ENCODE data around the gene PPARA.

The PPARA gene

DNA sequence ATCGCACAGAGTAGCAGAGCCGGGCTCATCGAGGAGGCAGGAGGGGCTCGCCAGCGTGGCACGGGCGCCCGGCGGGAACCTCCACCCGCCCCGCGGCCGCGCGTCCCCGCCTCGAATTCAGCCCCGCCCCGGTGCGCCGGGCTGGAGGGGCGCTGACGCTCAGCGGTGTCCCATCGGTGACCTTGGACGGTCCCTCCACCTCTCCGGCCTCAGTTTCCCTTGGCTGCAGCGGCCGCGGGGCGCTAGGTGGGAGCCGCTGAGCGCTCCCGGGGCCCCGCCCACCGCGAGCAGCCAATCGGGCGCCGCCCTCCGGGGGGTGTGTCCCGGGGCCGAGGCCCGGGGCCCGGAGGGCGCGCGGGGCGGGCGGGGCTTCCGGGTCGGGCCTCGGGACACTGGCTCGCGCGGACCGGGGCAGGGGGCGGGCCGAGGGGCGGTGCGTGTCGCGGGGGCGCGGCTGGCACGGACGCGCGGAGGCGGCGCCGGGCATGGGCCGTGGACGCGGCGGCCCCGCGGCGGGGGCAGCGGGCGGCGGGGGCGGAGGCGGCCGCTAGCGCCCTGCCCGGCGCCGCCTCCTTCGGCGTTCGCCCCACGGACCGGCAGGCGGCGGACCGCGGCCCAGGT is at the start of gene PPARA:
TSS of gene PPARA (plus strand) at position 493 of the 621 bp plus-strand sequence. CDS start 47,858 bp downstream, outside the sequence.
- DNase-seq (ENCODE audit: low read depth in 2 of 2), result peak; percentile 33 to 37

GRCh38 chr22:46102159-46102558 is 48.2 kb upstream of the PPARA start:
- no peak for DNase-seq (ENCODE audit: low read depth in 2 of 2)

DNA sequence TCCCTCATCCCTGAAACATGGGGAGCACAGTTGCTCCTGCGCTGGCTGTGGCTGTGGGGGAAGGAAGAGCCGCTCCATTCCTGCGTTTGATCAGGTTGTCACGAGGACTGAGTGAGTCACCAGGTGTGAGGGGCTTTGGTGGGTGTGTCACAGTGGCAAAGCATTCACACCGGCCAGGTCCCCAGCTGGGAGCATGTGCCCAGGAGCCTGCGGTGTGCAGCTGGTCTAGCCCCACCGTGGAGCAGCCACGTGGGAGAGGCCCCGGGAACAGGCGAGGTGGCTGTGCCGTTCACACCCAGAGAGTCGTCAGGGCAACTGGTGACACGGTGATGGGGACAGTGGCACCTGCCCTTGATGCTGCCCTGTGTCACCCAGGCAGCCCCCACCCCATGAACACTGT is 47.6 kb upstream of the PPARA start:
- no peak for DNase-seq (ENCODE audit: low read depth in 2 of 2)

DNA sequence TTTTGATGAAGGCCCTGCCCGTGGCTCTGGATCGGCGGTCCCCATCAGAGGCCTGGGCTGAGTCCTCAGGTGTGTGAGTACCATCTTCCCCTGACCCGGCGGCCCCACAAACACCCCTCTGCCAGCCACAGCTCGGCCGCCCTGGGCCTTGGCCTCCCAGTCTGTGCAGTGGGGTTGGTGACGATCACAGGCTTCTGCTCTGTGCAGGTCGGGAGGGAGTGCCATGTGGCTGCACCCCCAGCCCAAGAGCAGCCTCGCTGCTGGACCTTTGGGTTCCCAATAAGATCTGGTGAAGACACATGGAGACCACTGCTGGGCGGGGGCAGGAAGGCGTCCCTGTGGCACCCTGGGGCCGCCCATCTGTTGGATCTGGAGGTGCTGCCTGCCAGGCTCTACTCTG is 47.1 kb upstream of the PPARA start:
- DNase-seq (ENCODE audit: low read depth in 2 of 2), result no peak

- no peak for DNase-seq (ENCODE audit: low read depth in 2 of 2)
Observed at GRCh38 chr22:46103664-46104063, 46.7 kb upstream of the PPARA start.

- DNase-seq (ENCODE audit: low read depth in 2 of 2), result no peak
Observed at GRCh38 chr22:46104170-46104880, 46.0 kb upstream of the PPARA start.

- DNase-seq (ENCODE audit: low read depth in 2 of 2), result no peak
Observed at GRCh38 chr22:46104881-46105493, 45.3 kb upstream of the PPARA start.

DNA sequence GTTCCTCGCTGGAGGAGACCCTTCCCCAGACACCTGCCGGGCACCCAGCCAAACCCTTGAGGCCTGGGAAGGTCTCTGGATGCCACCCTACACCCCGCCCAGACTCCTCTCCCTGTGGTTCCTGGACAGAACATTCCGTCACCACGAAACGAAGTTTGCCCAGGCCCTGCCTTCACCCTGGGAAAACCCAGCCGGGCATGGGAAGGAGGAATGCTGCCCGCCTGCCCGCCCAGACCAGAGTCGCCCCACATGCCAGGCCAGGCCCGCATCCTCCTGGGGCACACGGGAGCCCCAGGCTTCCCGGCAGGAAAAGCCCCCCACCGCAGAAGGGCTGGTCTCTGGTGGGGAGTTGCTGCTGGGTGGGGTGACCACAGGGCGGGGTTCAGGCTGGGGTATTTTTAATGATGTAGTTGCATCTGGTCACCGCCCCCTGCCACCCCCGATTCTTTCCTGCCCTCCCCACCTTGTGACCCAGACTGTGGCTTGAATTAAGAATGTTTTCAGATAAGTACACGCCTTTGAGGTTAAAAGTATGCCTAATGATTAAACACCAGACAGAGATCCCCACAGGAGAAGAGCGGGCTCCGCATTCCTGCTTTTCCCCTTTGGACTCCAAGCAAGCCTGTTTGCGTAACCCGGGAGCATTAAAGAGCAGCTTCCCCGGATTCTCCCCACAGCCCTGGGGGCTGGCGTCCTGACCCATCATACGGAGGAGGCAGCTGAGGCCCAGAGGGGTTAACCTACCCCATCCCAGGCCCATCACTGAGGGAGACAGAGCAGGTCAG is 44.6 kb upstream of the PPARA start:
- DNase-seq (ENCODE audit: low read depth in 2 of 2), result peak; percentile 39 to 44

- DNase-seq (ENCODE audit: low read depth in 2 of 2), result no peak
Observed at GRCh38 chr22:46106279-46107022, 43.9 kb upstream of the PPARA start.

DNA sequence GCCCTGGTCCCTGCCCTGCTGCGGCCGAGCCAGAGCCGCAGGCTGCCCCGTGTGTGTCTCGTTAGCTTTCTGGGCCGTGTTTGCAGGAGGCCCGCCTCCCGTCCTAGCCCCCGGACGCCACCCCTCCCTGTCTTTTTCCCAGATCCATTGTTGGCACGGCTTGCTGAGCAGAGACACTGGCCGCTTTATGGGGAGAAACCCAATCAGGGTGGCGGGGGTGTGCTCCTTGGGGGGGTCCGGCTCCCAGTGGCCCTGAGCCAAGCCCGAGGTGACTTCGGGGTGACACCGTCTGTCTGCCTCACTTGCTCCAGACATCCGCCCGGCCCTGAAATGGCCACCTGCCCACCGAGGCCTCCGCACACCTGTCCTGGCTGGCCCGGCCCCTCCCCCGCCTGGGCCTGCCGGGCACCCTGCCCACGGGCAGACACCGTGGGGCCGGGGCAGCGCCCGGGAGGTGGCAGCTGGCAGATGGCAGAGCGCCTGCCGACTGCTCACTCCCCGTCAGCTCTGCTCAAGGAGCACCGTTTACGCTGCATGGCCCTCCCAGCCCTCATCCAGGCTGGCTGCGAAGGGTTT is 43.1 kb upstream of the PPARA start:
- DNase-seq (ENCODE audit: low read depth in 2 of 2), result no peak

GRCh38 chr22:46107753-46108563 is 42.4 kb upstream of the PPARA start:
- DNase-seq (ENCODE audit: low read depth in 2 of 2), result no peak

GRCh38 chr22:46108564-46109473 is 41.5 kb upstream of the PPARA start:
- DNase-seq (ENCODE audit: low read depth in 2 of 2), result no peak

- DNase-seq (ENCODE audit: low read depth in 2 of 2), result no peak
Observed at GRCh38 chr22:46109474-46110003, 40.8 kb upstream of the PPARA start.

- DNase-seq (ENCODE audit: low read depth in 2 of 2), result no peak
Observed at GRCh38 chr22:46110215-46110614, 40.1 kb upstream of the PPARA start.

DNA sequence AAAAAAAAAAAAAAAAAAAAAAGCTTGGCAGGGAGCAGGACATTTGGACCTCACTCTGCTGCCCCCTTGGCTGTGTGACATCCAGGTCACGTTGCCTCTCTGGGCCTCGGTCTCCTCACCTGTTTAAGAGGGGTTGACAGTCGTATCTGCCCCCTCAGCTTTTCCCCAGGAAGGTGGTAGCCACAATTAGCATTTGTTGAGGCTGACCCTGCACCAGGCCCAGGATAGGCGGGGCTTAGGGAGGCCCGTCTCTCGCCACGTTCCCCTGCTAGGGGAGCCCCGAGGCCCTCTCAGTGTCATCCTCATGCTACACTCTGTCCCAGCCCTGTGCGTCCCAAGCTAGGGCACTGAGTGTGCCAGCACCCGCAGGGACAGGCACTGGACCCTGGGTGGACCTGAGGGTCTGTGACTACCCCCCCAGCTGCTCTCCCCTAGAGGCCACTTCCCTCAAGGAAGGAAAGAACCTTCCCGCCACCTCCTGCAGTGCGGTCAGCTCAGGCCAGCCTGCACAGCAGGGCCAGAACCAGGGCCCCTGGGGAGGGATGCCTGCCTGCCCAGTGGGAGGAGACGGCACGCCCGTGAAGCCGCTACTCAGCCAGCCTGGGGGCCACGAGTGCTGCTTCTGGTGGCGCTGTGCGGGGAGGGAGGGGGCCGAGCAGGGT is 38.5 kb upstream of the PPARA start:
- no peak for DNase-seq (ENCODE audit: low read depth in 2 of 2)

- DNase-seq (ENCODE audit: low read depth in 2 of 2), result no peak
Observed at GRCh38 chr22:46112405-46112804, 37.9 kb upstream of the PPARA start.

GRCh38 chr22:46113110-46113909 is 37.0 kb upstream of the PPARA start:
- no peak for DNase-seq (ENCODE audit: low read depth in 2 of 2)

Data from fibroblast of skin of left quadriceps (primary cell).